ENCODE results near the gene SMIM13. TPM values are rescaled to one million over a fixed set of nuclear protein-coding genes. Genes with fewer than 3 reads are reported as not detected.

The SMIM13 gene
- total and polyA plus RNA-seq, 2 donors (not counting 3 experiments of a cell fraction or from before 2014, with no cell fraction given), result 3.2 to 14.7 TPM

DNA sequence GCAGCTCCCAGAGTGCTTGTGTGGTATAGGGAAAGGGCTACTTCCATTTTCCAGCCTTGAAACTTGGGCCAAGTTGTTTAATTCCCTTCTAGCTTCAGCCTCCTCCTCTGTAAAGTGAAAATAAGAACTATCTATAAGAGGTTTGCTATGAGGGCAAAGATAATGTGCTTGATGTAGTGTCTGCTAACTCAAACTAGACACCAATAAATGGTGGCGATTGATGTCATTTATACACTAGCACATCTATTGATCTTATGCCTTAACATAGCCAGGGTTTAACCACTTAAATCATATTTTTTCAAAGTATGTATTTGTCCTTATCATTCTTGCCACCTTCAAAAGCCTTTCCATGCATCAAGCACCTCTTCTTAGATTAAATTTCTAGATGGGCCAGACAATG lies 83.6 kb downstream of the SMIM13 start:
- Histone ChIP-seq H3K9me3 (replicated peaks; ENCODE audit: control insufficient read depth, insufficient read depth, low read length) (no peaks in the 10 kb centered on the region), H3K4me1 (ENCODE audit: control insufficient read depth, extremely low read depth, insufficient read depth, low read length) (no peaks in the 10 kb centered on the region), H3K27me3 (ENCODE audit: control insufficient read depth in 2 of 2, insufficient read depth in 2 of 2, low read length in 2 of 2) (no peaks in the 10 kb centered on the region), H2AFZ (ENCODE audit: low read depth, low read length) (no peak overlapping the region), H3K27ac (ENCODE audit: insufficient read depth, low read depth, low read length) (no peak overlapping the region), H3K9me1 (replicated peaks; ENCODE audit: control insufficient read depth, extremely low read depth, insufficient read depth, low read length) (no peaks in the 10 kb centered on the region), H3K9ac (replicated peaks; ENCODE audit: extremely low read depth, insufficient read depth, low read length) (no peak overlapping the region), H3K79me2 (ENCODE audit: control insufficient read depth, insufficient read depth, low read length) (no peaks in the 10 kb centered on the region), H3K4me2 (ENCODE audit: insufficient read depth, low read length) (no peak overlapping the region), H4K20me1 (replicated peaks; ENCODE audit: control insufficient read depth, extremely low read depth, insufficient read depth, low read length) (no peaks in the 10 kb centered on the region), H3K36me3 (ENCODE audit: control insufficient read depth in 2 of 2, extremely low read depth in 1 of 2, insufficient read depth in 2 of 2, low read length in 2 of 2) (no peaks in the 10 kb centered on the region), H3K4me3 (replicated peaks in 1 of 3; ENCODE audit: insufficient read depth in 1 of 3, low read depth in 1 of 3, low read length in 3 of 3) (no peak overlapping the region)
- no TSS peak for BruUV-seq (replicated peaks)
- no peak for FAIRE-seq
- TF ChIP-seq GATA2 (IDR thresholded peaks at IDR 0.05; ENCODE audit: insufficient read depth, insufficient read length, low read depth, low read length), result no peak
- POLR2A ChIA-PET, result no interaction called here
- dilution Hi-C loops (cut with MboI; ENCODE audit: extremely low pct_ligation_motif_present, low sequenced_read_pairs) (no loop called here), intact Hi-C loops (cut with micrococcal nuclease) (no loop called here)
- DNase-seq (ENCODE audit: low read depth, low spot score), result no peak
- CTCF ChIA-PET, result interaction anchor here (1.5 kb wide), 1 partner anchor 46 kb away, joined by 3 read pairs; no protein-coding TSS in a partner anchor

- peaks cover 2 to 6% of the 10 kb centered on the region in 2 experiments for H3K36me3 ChIP-seq (ENCODE audit: control insufficient read depth in 2 of 2, extremely low read depth in 1 of 2, insufficient read depth in 2 of 2, low read length in 2 of 2)
- no peak overlapping the region for H3K27ac ChIP-seq (ENCODE audit: insufficient read depth, low read depth, low read length)
- no peak overlapping the region for H2AFZ ChIP-seq (ENCODE audit: low read depth, low read length)
- POLR2A ChIA-PET, result no interaction called here
- no peak overlapping the region for H3K4me2 ChIP-seq (ENCODE audit: insufficient read depth, low read length)
- BruUV-seq (replicated peaks), result no TSS peak
- H3K9me3 ChIP-seq (replicated peaks; ENCODE audit: control insufficient read depth, insufficient read depth, low read length), result no peaks in the 10 kb centered on the region
- no peak for FAIRE-seq
- intact Hi-C loops (cut with micrococcal nuclease), result no loop called here
- no peak overlapping the region for H3K9ac ChIP-seq (replicated peaks; ENCODE audit: extremely low read depth, insufficient read depth, low read length)
- TF ChIP-seq GATA2 (IDR thresholded peaks at IDR 0.05; ENCODE audit: insufficient read depth, insufficient read length, low read depth, low read length), result no peak
- no peak for TF ChIP-seq JUN (IDR thresholded peaks at IDR 0.05; ENCODE audit: borderline replicate concordance, insufficient read depth, insufficient read length, low read depth)
- no peak for TF ChIP-seq POLR2A (IDR thresholded peaks at IDR 0.05; ENCODE audit: low read depth, low read length)
- TF ChIP-seq, protein P1, sequence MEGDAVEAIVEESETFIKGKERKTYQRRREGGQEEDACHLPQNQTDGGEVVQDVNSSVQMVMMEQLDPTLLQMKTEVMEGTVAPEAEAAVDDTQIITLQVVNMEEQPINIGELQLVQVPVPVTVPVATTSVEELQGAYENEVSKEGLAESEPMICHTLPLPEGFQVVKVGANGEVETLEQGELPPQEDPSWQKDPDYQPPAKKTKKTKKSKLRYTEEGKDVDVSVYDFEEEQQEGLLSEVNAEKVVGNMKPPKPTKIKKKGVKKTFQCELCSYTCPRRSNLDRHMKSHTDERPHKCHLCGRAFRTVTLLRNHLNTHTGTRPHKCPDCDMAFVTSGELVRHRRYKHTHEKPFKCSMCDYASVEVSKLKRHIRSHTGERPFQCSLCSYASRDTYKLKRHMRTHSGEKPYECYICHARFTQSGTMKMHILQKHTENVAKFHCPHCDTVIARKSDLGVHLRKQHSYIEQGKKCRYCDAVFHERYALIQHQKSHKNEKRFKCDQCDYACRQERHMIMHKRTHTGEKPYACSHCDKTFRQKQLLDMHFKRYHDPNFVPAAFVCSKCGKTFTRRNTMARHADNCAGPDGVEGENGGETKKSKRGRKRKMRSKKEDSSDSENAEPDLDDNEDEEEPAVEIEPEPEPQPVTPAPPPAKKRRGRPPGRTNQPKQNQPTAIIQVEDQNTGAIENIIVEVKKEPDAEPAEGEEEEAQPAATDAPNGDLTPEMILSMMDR (IDR thresholded peaks at IDR 0.05; ENCODE audit: extremely low read depth in 1 of 2, insufficient read depth in 1 of 2, low read depth in 1 of 2, low read length in 2 of 2), result no peak
- TF ChIP-seq MAX (IDR thresholded peaks at IDR 0.05; ENCODE audit: insufficient read depth, insufficient read length), result no peak
- no peaks in the 10 kb centered on the region for H3K9me1 ChIP-seq (replicated peaks; ENCODE audit: control insufficient read depth, extremely low read depth, insufficient read depth, low read length)
- no peak overlapping the region for H3K4me3 ChIP-seq (replicated peaks in 1 of 3; ENCODE audit: insufficient read depth in 1 of 3, low read depth in 1 of 3, low read length in 3 of 3)
- CTCF ChIA-PET, result interaction anchor here (1.9 kb wide), 1 partner anchor 318 kb away, joined by 6 read pairs; no protein-coding TSS in a partner anchor
- H3K4me1 ChIP-seq (ENCODE audit: control insufficient read depth, extremely low read depth, insufficient read depth, low read length), result no peaks in the 10 kb centered on the region
- H4K20me1 ChIP-seq (replicated peaks; ENCODE audit: control insufficient read depth, extremely low read depth, insufficient read depth, low read length), result no peaks in the 10 kb centered on the region
- no peaks in the 10 kb centered on the region for H3K79me2 ChIP-seq (ENCODE audit: control insufficient read depth, insufficient read depth, low read length)
- DNase-seq (ENCODE audit: low read depth, low spot score), result no peak
- dilution Hi-C loops (cut with MboI; ENCODE audit: extremely low pct_ligation_motif_present, low sequenced_read_pairs), result no loop called here
- no peaks in the 10 kb centered on the region for H3K27me3 ChIP-seq (ENCODE audit: control insufficient read depth in 2 of 2, insufficient read depth in 2 of 2, low read length in 2 of 2)
These were observed 85.4 kb downstream of the SMIM13 start for GRCh38 chr6:11179088-11179418.
